Measurements from ENCODE around the gene KRTAP10-4. TPM values are rescaled to one million over a fixed set of nuclear protein-coding genes. Genes with fewer than 3 reads are reported as not detected.

The KRTAP10-4 gene
- total and polyA plus RNA-seq, 2 of the 4 experiments (the other 2 are of a cell fraction): not detected

GRCh38 chr21:44606495-44606894 is 33.0 kb downstream of the KRTAP10-4 start:
- DNase-seq (no peak), ATAC-seq (ENCODE audit: low read depth) (no peak)
- TF ChIP-seq CEBPB (IDR thresholded peaks at IDR 0.05; ENCODE audit: low read depth, low read length): no peak
- no peak for TF ChIP-seq MAZ (IDR thresholded peaks at IDR 0.05; ENCODE audit: borderline replicate concordance, low read depth, low read length)
- TF ChIP-seq NFE2L2 (IDR thresholded peaks at IDR 0.05; ENCODE audit: low read depth, low read length): no peak
- TF ChIP-seq RFX5 (IDR thresholded peaks at IDR 0.05; ENCODE audit: low read depth, low read length): no peak
- TF ChIP-seq RCOR1 (IDR thresholded peaks at IDR 0.05; ENCODE audit: insufficient replicate concordance, low read length): no peak
- no peak for TF ChIP-seq BHLHE40 (IDR thresholded peaks at IDR 0.05; ENCODE audit: low read depth, low read length)
- H3K9me3 ChIP-seq (ENCODE audit: control insufficient read depth, insufficient read depth, low read length): peaks cover under 1% of the 10 kb centered on the region
- POLR2A ChIA-PET (ENCODE audit: unreplicated experiment): no interaction called here
- H3K9ac ChIP-seq (ENCODE audit: low read depth, low read length): no peak overlapping the region
- H3K4ac ChIP-seq (ENCODE audit: low read depth, low read length): no peak overlapping the region
- H3K56ac ChIP-seq (ENCODE audit: extremely low read depth, insufficient read depth, low read length): no peak overlapping the region
- no peak overlapping the region for H2AK9ac ChIP-seq (replicated peaks; ENCODE audit: low read depth, low read length, poor library complexity)
- CTCF ChIA-PET: no interaction called here
- no peaks in the 10 kb centered on the region for H3K79me1 ChIP-seq (ENCODE audit: low read depth in 1 of 2, low read length in 2 of 2)
- no peak overlapping the region for H3K23ac ChIP-seq (ENCODE audit: low read depth, low read length)
- H4K5ac ChIP-seq (ENCODE audit: low read depth, low read length): no peak overlapping the region
- H2BK120ac ChIP-seq (ENCODE audit: low read depth, low read length): no peak overlapping the region
- H3K4me3 ChIP-seq (ENCODE audit: insufficient read depth, low read depth, low read length): no peak overlapping the region
- no peak overlapping the region for H3K4me2 ChIP-seq (ENCODE audit: low read depth, low read length)
- no peak overlapping the region for H2AFZ ChIP-seq (replicated peaks; ENCODE audit: low read length, poor library complexity)
- intact Hi-C loops (cut with micrococcal nuclease) (no loop called here), in situ Hi-C loops (cut with MboI; ENCODE audit: low sequenced_read_pairs) (no loop called here), dilution Hi-C loops (cut with HindIII; ENCODE audit: low sequenced_read_pairs, unreplicated experiment) (no loop called here)
- no peak overlapping the region for H3K14ac ChIP-seq (replicated peaks; ENCODE audit: low read depth, low read length)
- no peak overlapping the region for H2BK15ac ChIP-seq (ENCODE audit: low read depth, low read length)
- H3K9me1 ChIP-seq (ENCODE audit: insufficient read depth, low read length): no peaks in the 10 kb centered on the region
- no peaks in the 10 kb centered on the region for H3K36me3 ChIP-seq (ENCODE audit: control insufficient read depth, insufficient read depth, low read length)
- no peak overlapping the region for H3K27ac ChIP-seq (ENCODE audit: insufficient read depth, low read length)
- H3K18ac ChIP-seq (ENCODE audit: low read depth, low read length): no peak overlapping the region
- H4K8ac ChIP-seq (ENCODE audit: low read depth in 2 of 2, low read length in 2 of 2): no peak overlapping the region
- no peak overlapping the region for H4K91ac ChIP-seq (ENCODE audit: insufficient read depth, low read depth, low read length)
- H2BK5ac ChIP-seq (ENCODE audit: low read depth, low read length, poor library complexity, severe bottlenecking): no peak overlapping the region
- H2AK5ac ChIP-seq (ENCODE audit: low read depth, low read length): no peak overlapping the region
- H4K20me1 ChIP-seq (ENCODE audit: insufficient read depth, low read length): no peaks in the 10 kb centered on the region
- peaks cover 2% of the 10 kb centered on the region for H3K27me3 ChIP-seq (ENCODE audit: control insufficient read depth, insufficient read depth, low read length)
- H3K4me1 ChIP-seq (ENCODE audit: control insufficient read depth, insufficient read depth, low read length): no peaks in the 10 kb centered on the region
- no peak overlapping the region for H2BK20ac ChIP-seq (ENCODE audit: low read depth, low read length)
- 60% methylated on average over 2 of the region's 4 CpGs; no CpG with 5 or more reads in 1 of the 2 experiments for WGBS, 2 experiments (ENCODE audit: extremely low coverage in 2 of 2, insufficient read length in 1 of 2)
- BruUV-seq (replicated peaks): no TSS peak

Measured in IMR-90 (cell line).